Colonic mucosa (tissue), 4 donors: ENCODE measurements around the gene NT5DC3. TPM values are rescaled to one million over a fixed set of nuclear protein-coding genes. Genes with fewer than 3 reads are reported as not detected.

Experiments used
- DNase-seq: peaks from one replicate; pipeline ENCODE4 v3.0.0-alpha.2; 2020
- H3K27ac ChIP-seq: fragments of 200-600 bp; one replicate; pipeline ENCODE4 v1.8.0; 2021
- H3K27me3 ChIP-seq: fragments of 200-600 bp; one replicate; pipeline ENCODE4 v1.8.0; 2021
- H3K36me3 ChIP-seq: fragments of 200-600 bp; one replicate; pipeline ENCODE4 v1.8.0; 2021
- H3K4me1 ChIP-seq: fragments of 200-600 bp; one replicate; pipeline ENCODE4 v1.8.0; 2021; ENCODE audit warnings: mild to moderate bottlenecking
- H3K4me3 ChIP-seq: fragments of 200-600 bp; one replicate; pipeline ENCODE4 v1.8.0; 2021
- H3K9ac ChIP-seq, 2 donors: one replicate each; pipeline ENCODE4 v1.7.0; 2013; ENCODE audit warnings: control low read depth in 2 of 2, low read depth in 2 of 2, low read length in 2 of 2
- H3K9me3 ChIP-seq: fragments of 200-600 bp; one replicate; pipeline ENCODE4 v1.8.0; 2021
- intact Hi-C: fragments of 100-400 bp; cut with DNase I; formaldehyde crosslinking; loops from one replicate; pipeline ENCODE4 v1.14.1; 2022
- total RNA-seq, 2 donors: library from RNA; stranded (reverse); fragmentation: NEBNext Ultra II Directional in 1 of 2; extraction: Animal tissue kit (Norgen Biotek cat#: 25700) in 1 of 2; gene quantifications; one replicate each; pipeline ENCODE4 v1.2.1, GENCODE V29; 2021
- TF ChIP-seq, protein P1 (sequence below): fragments of 200-600 bp; IDR thresholded peaks from one replicate; pipeline ENCODE4 v1.8.0; 2022; ENCODE audit warnings: antibody characterized with exemption, mild to moderate bottlenecking
- donor health status: healthy.
- donor health status: DM: no; HTN: no; CAD: no.
- donor health status: DM: no; HTN: no; CAD: no.

Gene NT5DC3
- total RNA-seq, 2 donors from 2014 or later, result 10.0 to 22.6 TPM

DNA sequence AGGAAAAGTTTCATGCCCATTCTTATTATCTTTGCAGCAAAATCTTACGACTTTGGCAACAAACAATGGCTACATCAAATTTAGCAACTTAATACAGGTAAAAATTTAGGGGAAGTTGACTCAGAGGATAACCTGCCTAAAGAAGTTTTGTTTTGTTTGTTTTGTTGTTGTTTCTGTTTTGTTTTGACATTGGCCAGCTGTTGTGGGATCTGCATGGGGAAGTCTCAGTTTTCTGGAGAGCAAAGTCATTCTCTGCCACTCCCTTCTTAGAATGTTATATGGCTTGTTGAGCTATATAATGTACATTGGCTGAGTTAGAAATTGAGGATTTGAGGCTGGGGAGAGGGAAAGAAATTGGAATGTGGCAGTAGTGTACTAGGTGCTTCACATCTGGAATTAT, 109.5 kb downstream of the NT5DC3 start:
- H3K4me3 ChIP-seq, result no peak overlapping the region
- TF ChIP-seq, protein P1, sequence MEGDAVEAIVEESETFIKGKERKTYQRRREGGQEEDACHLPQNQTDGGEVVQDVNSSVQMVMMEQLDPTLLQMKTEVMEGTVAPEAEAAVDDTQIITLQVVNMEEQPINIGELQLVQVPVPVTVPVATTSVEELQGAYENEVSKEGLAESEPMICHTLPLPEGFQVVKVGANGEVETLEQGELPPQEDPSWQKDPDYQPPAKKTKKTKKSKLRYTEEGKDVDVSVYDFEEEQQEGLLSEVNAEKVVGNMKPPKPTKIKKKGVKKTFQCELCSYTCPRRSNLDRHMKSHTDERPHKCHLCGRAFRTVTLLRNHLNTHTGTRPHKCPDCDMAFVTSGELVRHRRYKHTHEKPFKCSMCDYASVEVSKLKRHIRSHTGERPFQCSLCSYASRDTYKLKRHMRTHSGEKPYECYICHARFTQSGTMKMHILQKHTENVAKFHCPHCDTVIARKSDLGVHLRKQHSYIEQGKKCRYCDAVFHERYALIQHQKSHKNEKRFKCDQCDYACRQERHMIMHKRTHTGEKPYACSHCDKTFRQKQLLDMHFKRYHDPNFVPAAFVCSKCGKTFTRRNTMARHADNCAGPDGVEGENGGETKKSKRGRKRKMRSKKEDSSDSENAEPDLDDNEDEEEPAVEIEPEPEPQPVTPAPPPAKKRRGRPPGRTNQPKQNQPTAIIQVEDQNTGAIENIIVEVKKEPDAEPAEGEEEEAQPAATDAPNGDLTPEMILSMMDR, result no peak
- H3K4me1 ChIP-seq, result no peaks in the 10 kb centered on the region
- no peak overlapping the region for H3K9ac ChIP-seq
- H3K9me3 ChIP-seq, result no peaks in the 10 kb centered on the region
- H3K27me3 ChIP-seq, result no peaks in the 10 kb centered on the region
- H3K27ac ChIP-seq, result no peak overlapping the region
- intact Hi-C loops, result no loop called here
- no peak for DNase-seq
- H3K36me3 ChIP-seq, result no peaks in the 10 kb centered on the region

DNA sequence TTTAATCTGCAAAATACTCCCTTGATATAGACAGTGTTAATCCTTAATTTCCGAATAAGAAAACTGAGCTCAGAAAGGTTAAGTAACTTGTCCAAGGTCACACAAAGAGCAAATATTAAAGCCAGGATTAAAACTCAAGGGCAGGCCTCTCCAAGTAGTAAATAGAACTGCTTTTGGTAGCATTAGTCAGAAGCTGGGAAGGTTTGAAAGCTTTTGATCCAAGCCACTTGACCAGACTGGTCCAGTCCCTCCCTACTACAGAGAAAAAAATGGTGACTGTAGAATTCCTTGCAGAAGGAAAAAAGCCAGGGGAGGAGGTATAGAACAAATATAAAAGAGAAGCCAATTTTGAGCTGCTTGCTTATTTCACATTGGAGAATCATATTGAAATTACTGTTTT, 111.5 kb downstream of the NT5DC3 start:
- Histone ChIP-seq H3K27me3 (no peaks in the 10 kb centered on the region), H3K9ac (no peak overlapping the region), H3K27ac (no peak overlapping the region), H3K36me3 (no peaks in the 10 kb centered on the region), H3K4me1 (no peaks in the 10 kb centered on the region), H3K4me3 (no peak overlapping the region), H3K9me3 (no peaks in the 10 kb centered on the region)
- intact Hi-C loops, result no loop called here
- no peak for DNase-seq
- TF ChIP-seq, protein P1, result no peak

DNA sequence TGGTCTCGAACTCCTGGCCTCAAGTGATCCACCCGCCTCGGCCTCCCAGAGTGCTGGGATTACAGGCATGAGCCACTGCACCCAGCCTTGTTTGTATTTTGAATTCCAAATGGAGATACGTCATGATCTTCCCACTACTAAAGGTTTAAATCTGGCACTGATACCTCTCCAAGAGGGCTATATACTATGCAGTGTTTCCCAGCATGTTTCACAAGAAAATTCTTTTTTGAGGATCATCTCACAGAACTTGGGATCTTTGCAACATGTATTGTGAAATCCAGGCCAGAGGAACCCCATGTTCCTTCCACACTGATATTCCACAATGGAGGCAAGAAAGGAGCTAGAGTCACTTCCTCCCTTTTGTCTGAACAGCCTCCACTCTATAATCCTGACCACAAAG, 112.7 kb downstream of the NT5DC3 start:
- no peak for DNase-seq
- no peaks in the 10 kb centered on the region for H3K9me3 ChIP-seq
- no peaks in the 10 kb centered on the region for H3K27me3 ChIP-seq
- H3K9ac ChIP-seq, result no peak overlapping the region
- intact Hi-C loops, result no loop called here
- TF ChIP-seq, protein P1, result no peak
- no peak overlapping the region for H3K27ac ChIP-seq
- no peak overlapping the region for H3K4me3 ChIP-seq
- H3K4me1 ChIP-seq, result no peaks in the 10 kb centered on the region
- H3K36me3 ChIP-seq, result no peaks in the 10 kb centered on the region

DNA sequence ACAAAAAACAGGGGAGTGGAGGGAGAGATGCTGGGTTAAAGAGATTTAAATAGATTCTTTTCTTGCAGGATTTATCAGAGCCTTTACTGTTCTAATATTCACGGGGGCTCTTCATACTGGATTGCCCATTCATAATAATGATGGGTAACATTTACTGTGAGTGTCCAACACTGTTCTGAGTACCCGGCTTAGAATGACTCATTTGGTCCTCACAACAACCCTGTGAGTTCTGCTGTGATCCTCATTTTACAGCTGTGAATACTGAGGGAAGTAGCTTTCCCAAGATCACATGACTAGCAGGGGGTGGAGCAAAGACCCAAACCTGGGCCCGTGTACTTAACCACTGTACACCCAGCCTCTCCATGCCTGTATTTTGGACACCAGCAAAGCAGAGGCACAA, 113.4 kb downstream of the NT5DC3 start:
- Histone ChIP-seq H3K27me3 (no peaks in the 10 kb centered on the region), H3K4me3 (no peak overlapping the region), H3K36me3 (no peaks in the 10 kb centered on the region), H3K9me3 (no peaks in the 10 kb centered on the region), H3K27ac (no peak overlapping the region), H3K9ac (no peak overlapping the region), H3K4me1 (no peaks in the 10 kb centered on the region)
- DNase-seq, result no peak
- intact Hi-C loops, result no loop called here
- TF ChIP-seq, protein P1, result no peak

DNA sequence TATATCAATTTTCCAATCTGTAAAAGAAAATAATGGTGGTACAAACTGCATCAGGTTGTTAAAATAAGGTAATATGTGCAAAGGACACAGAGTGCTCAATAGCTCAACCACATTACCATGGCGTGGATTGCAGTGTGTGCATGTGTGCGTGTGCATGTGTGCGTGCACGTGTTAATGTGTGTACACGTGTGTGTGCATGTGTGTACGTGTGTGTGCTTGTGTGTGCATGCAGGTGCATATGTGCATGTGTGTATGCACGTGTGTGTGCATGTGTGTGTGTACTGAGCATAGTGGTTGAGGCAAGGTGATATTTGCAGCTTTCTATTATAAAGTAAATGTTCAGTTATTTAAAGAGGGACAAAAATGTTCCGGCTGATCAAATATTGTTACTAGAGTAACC, 115.6 kb downstream of the NT5DC3 start:
- intact Hi-C loops, result no loop called here
- no peaks in the 10 kb centered on the region for H3K27me3 ChIP-seq
- no peak overlapping the region for H3K27ac ChIP-seq
- no peak overlapping the region for H3K9ac ChIP-seq
- no peak for DNase-seq
- H3K9me3 ChIP-seq, result no peaks in the 10 kb centered on the region
- H3K4me1 ChIP-seq, result no peaks in the 10 kb centered on the region
- no peak overlapping the region for H3K4me3 ChIP-seq
- TF ChIP-seq, protein P1, result no peak
- no peaks in the 10 kb centered on the region for H3K36me3 ChIP-seq

Other genes with a start within 250 kb of the NT5DC3 start
- 1,000 to 10,000 TPM in 1 of 2 donors, 100 to 1,000 TPM in 1; 662 to 1,207 TPM for gene HSP90B1, start 89.2 kb upstream of the NT5DC3 start, total RNA-seq
- 10 to 100 TPM; 24.0 to 29.9 TPM for gene TDG, start 124.6 kb upstream of the NT5DC3 start, total RNA-seq
- 1 to 10 TPM; 1.6 to 5.1 TPM for gene GLT8D2, start 209.0 kb upstream of the NT5DC3 start, total RNA-seq
- 10 to 100 TPM in 1 of 2 donors, 1 to 10 TPM in 1; 7.6 to 11.1 TPM for gene HCFC2, start 223.3 kb upstream of the NT5DC3 start, total RNA-seq